SK-N-SH (cell line): ENCODE results near the gene PCK1. TPM values are rescaled to one million over a fixed set of nuclear protein-coding genes. Genes with fewer than 3 reads are reported as not detected.

ENCODE experiments used
- CTCF ChIA-PET: fragments of 300-600, 350-600 bp; formaldehyde crosslinking; extraction: SDS; loops from one replicate; lab custom pipeline; 2021; lab: Yijun Ruan, JAX
- POLR2A ChIA-PET: fragments of 350-600 bp; sonication (Branson Sonifier 250); formaldehyde crosslinking; extraction: SDS; loops from one replicate; lab custom pipeline; 2020; ENCODE audit warnings: antibody characterized with exemption, inconsistent platforms; lab: Yijun Ruan, JAX
- DNase-seq: peaks from one replicate; pipeline ENCODE4 v3.0.0; 2012
- H2AFZ ChIP-seq: fragments of 200-600 bp; sonication (generic); 2 replicates; pipeline ENCODE4 v1.8.1; 2016; ENCODE audit warnings: antibody characterized with exemption, mild to moderate bottlenecking, low read depth
- H3F3A ChIP-seq: fragments of 200-600 bp; sonication (generic); replicated peaks from 2 replicates; pipeline ENCODE3; 2016; ENCODE audit warnings: antibody characterized with exemption, mild to moderate bottlenecking; ENCODE audit not compliant: insufficient read depth
- H3K27ac ChIP-seq, 2 experiments: fragments of 200-500 bp in 1 of 2; fragments of 200-600 bp in 1 of 2; sonication (Bioruptor generic) in 1 of 2; sonication (generic), shearing (Covaris generic) in 1 of 2; 2 replicates each; pipeline versions ENCODE4 v1.5.1 to v1.6.1; 2014 to 2016; ENCODE audit warnings: low read depth in 2 of 2, inconsistent platforms in 1 of 2, low read length in 1 of 2, mild to moderate bottlenecking in 1 of 2, mixed read lengths in 1 of 2
- H3K27me3 ChIP-seq: fragments of 200-600 bp; sonication (generic), shearing (Covaris generic); 2 replicates; pipeline ENCODE4 v1.6.1; 2016; ENCODE audit warnings: mixed run types; ENCODE audit not compliant: insufficient read depth
- H3K36me3 ChIP-seq, 2 experiments: fragments of 200-500 bp in 1 of 2; fragments of 200-600 bp in 1 of 2; sonication (Bioruptor generic) in 1 of 2; sonication (generic) in 1 of 2; replicated peaks in 1 of 2; 2 replicates each; pipeline versions ENCODE3 to v1.5.1; 2014 to 2016; ENCODE audit warnings: low read length in 1 of 2, mild to moderate bottlenecking in 1 of 2; ENCODE audit not compliant: insufficient read depth in 2 of 2, control insufficient read depth in 1 of 2
- H3K4me1 ChIP-seq, 2 experiments: fragments of 200-500 bp in 1 of 2; fragments of 200-600 bp in 1 of 2; sonication (Bioruptor generic) in 1 of 2; sonication (generic), shearing (Covaris generic) in 1 of 2; 2 replicates each; pipeline versions ENCODE4 v1.5.1 to v1.6.1; 2014 to 2016; ENCODE audit warnings: low read depth in 1 of 2, low read length in 1 of 2, mixed run types in 1 of 2; ENCODE audit not compliant: insufficient read depth in 2 of 2, control insufficient read depth in 1 of 2
- H3K4me2 ChIP-seq: fragments of 200-600 bp; sonication (generic), shearing (Covaris generic); 2 replicates; pipeline ENCODE4 v1.6.1; 2017; ENCODE audit warnings: mixed run types
- H3K4me3 ChIP-seq, 2 experiments: fragments of 200-500 bp in 1 of 2; fragments of 200-600 bp in 1 of 2; sonication (Bioruptor generic) in 1 of 2; sonication (generic), shearing (Covaris generic) in 1 of 2; 2 replicates each; pipeline versions ENCODE4 v1.5.1 to v1.8.1; 2014 to 2016; ENCODE audit warnings: low read depth in 2 of 2, inconsistent platforms in 1 of 2, low read length in 1 of 2, mild to moderate bottlenecking in 1 of 2, mixed read lengths in 1 of 2, moderate library complexity in 1 of 2
- H3K79me2 ChIP-seq: fragments of 200-600 bp; sonication (generic); 2 replicates; pipeline ENCODE4 v1.8.1; 2017; ENCODE audit warnings: mild to moderate bottlenecking; ENCODE audit not compliant: insufficient read depth
- H3K9ac ChIP-seq: fragments of 200-600 bp; sonication (generic); 2 replicates; pipeline ENCODE4 v1.6.1; 2017; ENCODE audit warnings: mixed run types
- H3K9me2 ChIP-seq: fragments of 200-600 bp; sonication (generic); 2 replicates; pipeline ENCODE4 v1.6.1; 2017; ENCODE audit warnings: mixed run types
- H3K9me3 ChIP-seq: fragments of 200-600 bp; sonication (generic); 2 replicates; pipeline ENCODE4 v1.6.1; 2017; ENCODE audit warnings: mixed run types, mild to moderate bottlenecking, moderate library complexity
- H4K20me1 ChIP-seq: fragments of 200-600 bp; sonication (generic); 2 replicates; pipeline ENCODE4 v1.6.1; 2017; ENCODE audit warnings: mild to moderate bottlenecking, mixed run types; ENCODE audit not compliant: insufficient read depth
- CTCF ChIP-seq: fragments of 200-600 bp; sonication (generic); IDR thresholded peaks from 2 replicates; pipeline ENCODE4 v1.6.1; 2017; ENCODE audit warnings: antibody characterized with exemption, mild to moderate bottlenecking, moderate library complexity
- ELF1 ChIP-seq: IDR thresholded peaks from 2 replicates; pipeline ENCODE4 v1.4.0; 2012
- GABPA ChIP-seq: IDR thresholded peaks from 2 replicates; pipeline ENCODE4 v1.4.0; 2012; ENCODE audit warnings: low read depth, mild to moderate bottlenecking
- MAX ChIP-seq: IDR thresholded peaks from 2 replicates; pipeline ENCODE4 v1.4.0; 2012; ENCODE audit warnings: low read depth
- MEF2A ChIP-seq: IDR thresholded peaks from 2 replicates; pipeline ENCODE4 v1.4.0; 2012; ENCODE audit warnings: low read depth, borderline replicate concordance
- MXI1 ChIP-seq: IDR thresholded peaks from 2 replicates; pipeline ENCODE4 v1.6.1; 2012; ENCODE audit warnings: mild to moderate bottlenecking, low read depth, low read length, improper control_type of control experiment
- PBX3 ChIP-seq: IDR thresholded peaks from 2 replicates; pipeline ENCODE4; 2012
- RCOR1 ChIP-seq: fragments of 150-350 bp; IDR thresholded peaks from 2 replicates; pipeline ENCODE4 v1.6.1; 2017; ENCODE audit warnings: antibody characterized with exemption, low read length
- REST ChIP-seq: IDR thresholded peaks from 2 replicates; pipeline ENCODE4 v1.6.1; 2012; ENCODE audit warnings: mild to moderate bottlenecking, low read depth, low read length, moderate library complexity
- SIN3A ChIP-seq: IDR thresholded peaks from 2 replicates; pipeline ENCODE4 v1.6.1; 2012; ENCODE audit warnings: low read depth, mild to moderate bottlenecking, low read length, moderate library complexity, borderline replicate concordance
- SMC3 ChIP-seq: IDR thresholded peaks from 2 replicates; pipeline ENCODE4 v1.6.1; 2012; ENCODE audit warnings: low read depth, low read length, improper control_type of control experiment
- TAF1 ChIP-seq: IDR thresholded peaks from 2 replicates; pipeline ENCODE4 v1.6.1; 2012; ENCODE audit warnings: low read depth, mild to moderate bottlenecking, low read length, moderate library complexity, borderline replicate concordance
- TEAD4 ChIP-seq: IDR thresholded peaks from 2 replicates; pipeline ENCODE4 v1.4.0; 2012; ENCODE audit warnings: mild to moderate bottlenecking, borderline replicate concordance; ENCODE audit not compliant: insufficient read depth
- USF1 ChIP-seq: IDR thresholded peaks from 2 replicates; pipeline ENCODE4 v1.4.0; 2012; ENCODE audit warnings: low read depth, borderline replicate concordance
- YY1 ChIP-seq: IDR thresholded peaks from 2 replicates; pipeline ENCODE4 v1.4.0; 2012; ENCODE audit warnings: low read depth, mild to moderate bottlenecking
- ZBTB33 ChIP-seq: IDR thresholded peaks from 2 replicates; pipeline ENCODE4 v1.4.0; 2012; ENCODE audit warnings: low read depth, borderline replicate concordance
- WGBS: methylation state at CpG from one replicate; pipeline ENCODE4 v1.1.6; 2017; ENCODE audit warnings: low lambda C conversion rate; 5-methylcytosine and 5-hydroxymethylcytosine counted together
- polyA plus RNA-seq, 3 experiments: library from polyadenylated mRNA; depleted of rRNA; stranded (reverse); fragments of >200 nt; gene quantifications; 2 replicates each; pipeline ENCODE4 v1.2.3, GENCODE V29; 2012

PCK1 gene
- polyA plus RNA-seq, 1 of the 3 experiments (the other 2 are of a cell fraction), result not detected

GRCh38 chr20:57581202-57582028 is 20.5 kb downstream of the PCK1 start:
- Histone ChIP-seq H3K27me3 (0 out of 2 replicates have a peak, but pooled peaks cover 7% of the 10 kb centered on the region), H3K4me1 (no peaks in the 10 kb centered on the region; a peak in 1 of 4 replicates), H4K20me1 (no peaks in the 10 kb centered on the region), H3K4me2 (no peak overlapping the region), H3K79me2 (no peaks in the 10 kb centered on the region), H3K27ac (no peak overlapping the region), H3K36me3 (no peaks in the 10 kb centered on the region), H3K4me3 (no peak overlapping the region), H3F3A (no peaks in the 10 kb centered on the region), H3K9me3 (no peaks in the 10 kb centered on the region), H2AFZ (no peak overlapping the region), H3K9ac (no peak overlapping the region), H3K9me2 (no peaks in the 10 kb centered on the region)
- POLR2A ChIA-PET, result no interaction called here
- no peak for DNase-seq
- TF ChIP-seq TAF1 (no peak), GABPA (no peak)
- CTCF ChIA-PET, result interaction anchor here (0.6 to 21.1 kb wide), 12 partner anchors 11 to 632 kb away, joined by 3 to 403 read pairs (median 7); no protein-coding TSS in a partner anchor
- WGBS, result 40% methylated on average over 8 of the region's 14 CpGs

GRCh38 chr20:57582029-57582378 is 21.1 kb downstream of the PCK1 start:
- Histone ChIP-seq H3K9me2 (no peaks in the 10 kb centered on the region), H3K9me3 (no peaks in the 10 kb centered on the region), H3K4me1 (no peaks in the 10 kb centered on the region; a peak in 1 of 4 replicates), H3K27ac (no peak overlapping the region), H3F3A (no peaks in the 10 kb centered on the region), H3K27me3 (0 out of 2 replicates have a peak, but pooled peaks cover 7% of the 10 kb centered on the region), H4K20me1 (no peaks in the 10 kb centered on the region), H3K9ac (no peak overlapping the region), H3K36me3 (no peaks in the 10 kb centered on the region), H3K4me3 (no peak overlapping the region), H3K79me2 (no peaks in the 10 kb centered on the region), H2AFZ (no peak overlapping the region), H3K4me2 (no peak overlapping the region)
- WGBS, result 61% methylated on average over 4 of the region's 5 CpGs
- POLR2A ChIA-PET, result no interaction called here
- no peak for DNase-seq
- CTCF ChIA-PET, result interaction anchor here (0.8 to 21.1 kb wide), 12 partner anchors 9 to 628 kb away, joined by 3 to 403 read pairs (median 12); no protein-coding TSS in a partner anchor
- no peak for TF ChIP-seq REST
- TF ChIP-seq RCOR1, result no peak
- TF ChIP-seq PBX3, result no peak
- no peak for TF ChIP-seq SMC3
- no peak for TF ChIP-seq TEAD4
- no peak for TF ChIP-seq ELF1
- TF ChIP-seq SIN3A, result no peak
- no peak for TF ChIP-seq USF1
- TF ChIP-seq MEF2A, result no peak
- no peak for TF ChIP-seq MAX
- TF ChIP-seq MXI1, result no peak
- no peak for TF ChIP-seq YY1
- TF ChIP-seq ZBTB33, result no peak
- no peak for TF ChIP-seq CTCF
